ENCODE data around the gene OTUD4. TPM values are rescaled to one million over a fixed set of nuclear protein-coding genes. Genes with fewer than 3 reads are reported as not detected.

OTUD4 gene
- total and polyA plus RNA-seq, 2 donors (not counting 1 experiment from before 2014, with no cell fraction given) = 9.7 to 51.0 TPM

- CTCF ChIA-PET = interaction anchor here (1.5 kb wide), 1 partner anchor 399 kb away, joined by 7 read pairs; no protein-coding TSS in a partner anchor
- TF ChIP-seq, protein P1, sequence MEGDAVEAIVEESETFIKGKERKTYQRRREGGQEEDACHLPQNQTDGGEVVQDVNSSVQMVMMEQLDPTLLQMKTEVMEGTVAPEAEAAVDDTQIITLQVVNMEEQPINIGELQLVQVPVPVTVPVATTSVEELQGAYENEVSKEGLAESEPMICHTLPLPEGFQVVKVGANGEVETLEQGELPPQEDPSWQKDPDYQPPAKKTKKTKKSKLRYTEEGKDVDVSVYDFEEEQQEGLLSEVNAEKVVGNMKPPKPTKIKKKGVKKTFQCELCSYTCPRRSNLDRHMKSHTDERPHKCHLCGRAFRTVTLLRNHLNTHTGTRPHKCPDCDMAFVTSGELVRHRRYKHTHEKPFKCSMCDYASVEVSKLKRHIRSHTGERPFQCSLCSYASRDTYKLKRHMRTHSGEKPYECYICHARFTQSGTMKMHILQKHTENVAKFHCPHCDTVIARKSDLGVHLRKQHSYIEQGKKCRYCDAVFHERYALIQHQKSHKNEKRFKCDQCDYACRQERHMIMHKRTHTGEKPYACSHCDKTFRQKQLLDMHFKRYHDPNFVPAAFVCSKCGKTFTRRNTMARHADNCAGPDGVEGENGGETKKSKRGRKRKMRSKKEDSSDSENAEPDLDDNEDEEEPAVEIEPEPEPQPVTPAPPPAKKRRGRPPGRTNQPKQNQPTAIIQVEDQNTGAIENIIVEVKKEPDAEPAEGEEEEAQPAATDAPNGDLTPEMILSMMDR (IDR thresholded peaks at IDR 0.05) = no peak
- TF ChIP-seq EZH2 (IDR thresholded peaks at IDR 0.05; ENCODE audit: borderline replicate concordance, insufficient read depth, low read depth, low read length, poor library complexity, severe bottlenecking) = no peak
These were observed 37.0 kb upstream of the OTUD4 start for GRCh38 chr4:145217349-145217748.

DNA sequence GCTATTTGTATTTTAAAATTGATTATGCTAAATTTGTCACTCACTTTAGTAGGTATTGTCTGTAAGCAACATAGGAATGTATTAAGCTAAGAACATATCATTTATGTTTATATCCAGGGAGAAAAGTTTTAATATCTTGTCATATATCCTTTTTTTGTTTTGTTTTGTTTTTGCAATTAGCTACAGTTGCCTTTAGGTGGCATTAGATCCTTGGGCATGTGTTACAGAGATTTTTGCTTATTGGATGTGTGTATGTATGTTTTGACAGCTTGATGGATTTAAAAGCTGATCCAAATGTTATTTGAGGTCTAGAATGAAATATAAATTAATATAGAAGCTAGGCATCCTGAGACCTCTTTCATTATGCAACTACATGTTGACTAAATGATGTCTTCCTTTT is 36.1 kb upstream of the OTUD4 start:
- H3K4me3 ChIP-seq (ENCODE audit: control extremely low read depth in 1 of 5, extremely low read depth in 1 of 5, insufficient read depth in 1 of 5, low read depth in 2 of 5, low read length in 4 of 5) = no peak overlapping the region
- Mint-ChIP-seq H3K27me3 (peaks cover 6% of the 10 kb centered on the region), H3K4me1 (peaks cover 1% of the 10 kb centered on the region), H3K27ac (no peak overlapping the region), H3K4me3 (no peak overlapping the region), H3K9me3 (ENCODE audit: insufficient read depth) (no peaks in the 10 kb centered on the region)
- ATAC-seq (ENCODE audit: low read depth) (no peak), DNase-seq (no peak)
- H3K36me3 ChIP-seq (replicated peaks in 1 of 2; ENCODE audit: control extremely low read depth in 1 of 2, control insufficient read depth in 1 of 2, extremely low read depth in 1 of 2, insufficient read depth in 2 of 2, low read length in 1 of 2) = no peaks in the 10 kb centered on the region
- CTCF ChIA-PET = interaction anchor here (1.5 kb wide), 1 partner anchor 400 kb away, joined by 7 read pairs; no protein-coding TSS in a partner anchor
- H4K20me1 ChIP-seq (ENCODE audit: control insufficient read depth, insufficient read depth, low read length, poor library complexity, severe bottlenecking) = no peaks in the 10 kb centered on the region
- intact Hi-C loops (cut with micrococcal nuclease) = no loop called here
- no peak overlapping the region for H2AFZ ChIP-seq (ENCODE audit: insufficient read depth, low read depth, low read length, poor library complexity, severe bottlenecking)
- POLR2A ChIA-PET = no interaction called here
- no peak overlapping the region for H3K27ac ChIP-seq (ENCODE audit: low read length in 2 of 2)
- H3K4me2 ChIP-seq (replicated peaks; ENCODE audit: low read depth, low read length, poor library complexity, severe bottlenecking) = no peak overlapping the region
- no peaks in the 10 kb centered on the region for H3K4me1 ChIP-seq (ENCODE audit: control insufficient read depth in 2 of 2, insufficient read depth in 2 of 2, low read length in 2 of 2)
- no peaks in the 10 kb centered on the region for H3K9me3 ChIP-seq (ENCODE audit: control extremely low read depth in 1 of 3, control insufficient read depth in 2 of 3, insufficient read depth in 1 of 3, low read length in 2 of 3)
- H3K9ac ChIP-seq (ENCODE audit: low read length) = no peak overlapping the region
- no peaks in the 10 kb centered on the region for H3K79me2 ChIP-seq (ENCODE audit: control insufficient read depth, insufficient read depth, low read length)
- TF ChIP-seq, protein P1 (IDR thresholded peaks at IDR 0.05) = no peak
- no peak for TF ChIP-seq EZH2 (IDR thresholded peaks at IDR 0.05; ENCODE audit: borderline replicate concordance, insufficient read depth, low read depth, low read length, poor library complexity, severe bottlenecking)
- H3K27me3 ChIP-seq (replicated peaks in 1 of 4; ENCODE audit: control extremely low read depth in 1 of 4, control insufficient read depth in 3 of 4, insufficient read depth in 4 of 4, low read length in 3 of 4) = no peaks in the 10 kb centered on the region

More at GRCh38 chr4:145217349-145217748, 37.0 kb upstream of the OTUD4 start:
- Histone ChIP-seq H3K27me3 (replicated peaks in 1 of 4; ENCODE audit: control extremely low read depth in 1 of 4, control insufficient read depth in 3 of 4, insufficient read depth in 4 of 4, low read length in 3 of 4) (no peaks in the 10 kb centered on the region), H3K4me1 (ENCODE audit: control insufficient read depth in 2 of 2, insufficient read depth in 2 of 2, low read length in 2 of 2) (no peaks in the 10 kb centered on the region), H3K27ac (ENCODE audit: low read length in 2 of 2) (no peak overlapping the region), H4K20me1 (ENCODE audit: control insufficient read depth, insufficient read depth, low read length, poor library complexity, severe bottlenecking) (no peaks in the 10 kb centered on the region), H3K9ac (ENCODE audit: low read length) (no peak overlapping the region), H3K9me3 (ENCODE audit: control extremely low read depth in 1 of 3, control insufficient read depth in 2 of 3, insufficient read depth in 1 of 3, low read length in 2 of 3) (no peaks in the 10 kb centered on the region), H3K4me3 (ENCODE audit: control extremely low read depth in 1 of 5, extremely low read depth in 1 of 5, insufficient read depth in 1 of 5, low read depth in 2 of 5, low read length in 4 of 5) (no peak overlapping the region), H2AFZ (ENCODE audit: insufficient read depth, low read depth, low read length, poor library complexity, severe bottlenecking) (no peak overlapping the region), H3K36me3 (replicated peaks in 1 of 2; ENCODE audit: control extremely low read depth in 1 of 2, control insufficient read depth in 1 of 2, extremely low read depth in 1 of 2, insufficient read depth in 2 of 2, low read length in 1 of 2) (no peaks in the 10 kb centered on the region), H3K79me2 (ENCODE audit: control insufficient read depth, insufficient read depth, low read length) (no peaks in the 10 kb centered on the region), H3K4me2 (replicated peaks; ENCODE audit: low read depth, low read length, poor library complexity, severe bottlenecking) (no peak overlapping the region)
- ATAC-seq (ENCODE audit: low read depth) = no peak
- intact Hi-C loops (cut with micrococcal nuclease) = no loop called here
- POLR2A ChIA-PET = no interaction called here
- Mint-ChIP-seq H3K4me1 (peaks cover 1% of the 10 kb centered on the region), H3K9me3 (ENCODE audit: insufficient read depth) (no peaks in the 10 kb centered on the region), H3K27ac (no peak overlapping the region), H3K27me3 (peaks cover 6% of the 10 kb centered on the region), H3K4me3 (no peak overlapping the region)
- no CpG with 5 or more reads among the region's 1 CpG for WGBS (ENCODE audit: insufficient coverage)
- no peak for DNase-seq
